Endothelial cell of umbilical vein (primary cell): ENCODE results near the gene KIAA1217. TPM values are rescaled to one million over a fixed set of nuclear protein-coding genes. Genes with fewer than 3 reads are reported as not detected.

Experiments used
- BruUV-seq: library from RNA; stranded (reverse); fragments of 400-500 nt; replicated peaks from 2 replicates; lab custom pipeline; 2021; lab: Mats Ljungman, UMichigan
- CTCF ChIA-PET: fragments of 300-600, 350-600 bp; sonication (Branson Sonifier 250); formaldehyde crosslinking; loops from one replicate; lab custom pipeline; 2021; ENCODE audit warnings: antibody characterized with exemption, inconsistent platforms; lab: Charles Lee
- POLR2A ChIA-PET: fragments of 300-600, 350-600 bp; sonication (Branson Sonifier 250); formaldehyde crosslinking; loops from one replicate; lab custom pipeline; 2021; ENCODE audit warnings: antibody characterized with exemption, inconsistent platforms; lab: Charles Lee
- DNase-seq: peaks from one replicate; pipeline ENCODE4 v3.0.0-alpha.2; 2011; ENCODE audit warnings: low read depth, low spot score
- FAIRE-seq: peaks from 2 replicates; lab custom pipeline; 2011; peaks lifted over from hg19 to GRCh38; lab: Jason Lieb, UNC
- H2AFZ ChIP-seq: 2 replicates; pipeline ENCODE4 v1.6.0; 2012; ENCODE audit warnings: low read depth, low read length, control low read depth, inconsistent platforms
- H3K27ac ChIP-seq: 2 replicates; pipeline ENCODE4 v1.5.1; 2011; ENCODE audit warnings: low read depth, mild to moderate bottlenecking, control low read depth, low read length, moderate library complexity; ENCODE audit not compliant: insufficient read depth
- H3K27me3 ChIP-seq, 2 experiments: 2 replicates each; pipeline versions ENCODE4 v1.6.0 to v1.6.1; 2011; ENCODE audit warnings: low read length in 2 of 2, mixed read lengths in 1 of 2; ENCODE audit not compliant: control insufficient read depth in 2 of 2, insufficient read depth in 2 of 2
- H3K36me3 ChIP-seq, 2 experiments: 2 replicates in 1 of 2; 3 replicates in 1 of 2; pipeline ENCODE4 v1.5.1; 2011; ENCODE audit warnings: low read length in 2 of 2, mild to moderate bottlenecking in 1 of 2, moderate library complexity in 1 of 2; ENCODE audit not compliant: control insufficient read depth in 2 of 2, insufficient read depth in 2 of 2; ENCODE audit errors: extremely low read depth in 1 of 2
- H3K4me1 ChIP-seq: 3 replicates; pipeline ENCODE4 v1.5.1; 2011; ENCODE audit warnings: mild to moderate bottlenecking, low read length; ENCODE audit not compliant: control insufficient read depth, insufficient read depth; ENCODE audit errors: extremely low read depth
- H3K4me2 ChIP-seq: 2 replicates; pipeline ENCODE4 v1.6.1; 2011; ENCODE audit warnings: low read length, control low read depth, mixed read lengths; ENCODE audit not compliant: insufficient read depth
- H3K4me3 ChIP-seq, 3 experiments: fragments of 200-600 bp in 1 of 3; sonication (generic), shearing (Covaris generic) in 1 of 3; replicated peaks in 1 of 3; 2 replicates each; pipeline ENCODE4 v1.5.1; 2011 to 2016; ENCODE audit warnings: control low read depth in 3 of 3, low read length in 3 of 3, mild to moderate bottlenecking in 2 of 3, inconsistent platforms in 1 of 3, low read depth in 1 of 3, moderate library complexity in 1 of 3; ENCODE audit not compliant: insufficient read depth in 1 of 3
- H3K79me2 ChIP-seq: 2 replicates; pipeline ENCODE4 v1.6.0; 2012; ENCODE audit warnings: low read length, inconsistent platforms; ENCODE audit not compliant: control insufficient read depth, insufficient read depth
- H3K9ac ChIP-seq: replicated peaks from 2 replicates; pipeline ENCODE3; 2011; ENCODE audit warnings: low read length, control low read depth; ENCODE audit not compliant: insufficient read depth; ENCODE audit errors: extremely low read depth
- H3K9me1 ChIP-seq: replicated peaks from 3 replicates; pipeline ENCODE4 v1.6.0; 2011; ENCODE audit warnings: mild to moderate bottlenecking, low read length; ENCODE audit not compliant: control insufficient read depth, insufficient read depth; ENCODE audit errors: extremely low read depth
- H3K9me3 ChIP-seq: replicated peaks from 2 replicates; pipeline ENCODE4 v1.5.1; 2012; ENCODE audit warnings: low read length, inconsistent platforms; ENCODE audit not compliant: control insufficient read depth, insufficient read depth
- H4K20me1 ChIP-seq: replicated peaks from 2 replicates; pipeline ENCODE3; 2011; ENCODE audit warnings: mild to moderate bottlenecking, low read length; ENCODE audit not compliant: control insufficient read depth, insufficient read depth; ENCODE audit errors: extremely low read depth
- EZH2 ChIP-seq: IDR thresholded peaks from 2 replicates; pipeline ENCODE4 v1.6.1; 2012; ENCODE audit warnings: borderline replicate concordance, low read depth, mild to moderate bottlenecking, moderate library complexity, low read length, inconsistent platforms; ENCODE audit not compliant: severe bottlenecking
- FOS ChIP-seq: IDR thresholded peaks from 2 replicates; pipeline ENCODE4 v1.6.1; 2011; ENCODE audit warnings: mild to moderate bottlenecking, low read length, moderate library complexity, borderline replicate concordance; ENCODE audit not compliant: insufficient read depth
- GATA2 ChIP-seq: IDR thresholded peaks from 2 replicates; pipeline ENCODE4 v1.7.0; 2011; ENCODE audit warnings: low read depth, mild to moderate bottlenecking, moderate library complexity, mixed read lengths, low read length; ENCODE audit not compliant: insufficient read length, insufficient read depth
- JUN ChIP-seq: IDR thresholded peaks from 2 replicates; pipeline ENCODE4 v1.6.1; 2011; ENCODE audit warnings: borderline replicate concordance, low read depth; ENCODE audit not compliant: insufficient read length, insufficient read depth
- MYC ChIP-seq: IDR thresholded peaks from one replicate; pipeline ENCODE4 v1.6.1; 2011; ENCODE audit warnings: mild to moderate bottlenecking, low read depth, low read length
- POLR2A ChIP-seq: IDR thresholded peaks from 2 replicates; pipeline ENCODE4 v1.6.1; 2012; ENCODE audit warnings: low read depth, mild to moderate bottlenecking, control low read depth, low read length
- POLR2AphosphoS5 ChIP-seq: IDR thresholded peaks from 2 replicates; pipeline ENCODE4 v1.6.1; 2012; ENCODE audit warnings: low read depth, mild to moderate bottlenecking, control low read depth, low read length, moderate library complexity; ENCODE audit not compliant: insufficient read depth
- dilution Hi-C: fragments of 300-500 bp; cut with MboI; formaldehyde crosslinking; loops from one replicate; pipeline ENCODE4 v1.15.0; 2019; ENCODE audit warnings: low sequenced_read_pairs; ENCODE audit not compliant: extremely low pct_ligation_motif_present
- intact Hi-C: fragments of 100-400 bp; cut with micrococcal nuclease; formaldehyde crosslinking; loops from one replicate; pipeline ENCODE4 v1.10.0; 2022
- polyA plus RNA-seq, 4 experiments: library from polyadenylated mRNA; depleted of rRNA in 3 of 4; stranded (reverse) in 3 of 4; unstranded in 1 of 4; fragments of >200 nt; gene quantifications; 2 replicates each; pipeline versions ENCODE4 v1.2.1 to v1.2.3, GENCODE V29; 2011 to 2012; ENCODE audit warnings: missing spikeins in 1 of 4
- total RNA-seq: library from RNA; stranded (reverse); gene quantifications from 2 replicates; pipeline ENCODE4 v1.2.3, GENCODE V29; 2021
- TF ChIP-seq, protein P1 (sequence below): IDR thresholded peaks from 2 replicates; pipeline ENCODE4 v1.6.1; 2011; ENCODE audit not compliant: insufficient read depth, insufficient read length
- TF ChIP-seq, protein P2 (sequence below), 2 donors: IDR thresholded peaks; 1 replicate in 1 of 2; 2 replicates in 1 of 2; pipeline ENCODE4 v1.5.1; 2011; ENCODE audit warnings: low read length in 2 of 2, mild to moderate bottlenecking in 2 of 2, moderate library complexity in 2 of 2, control low read depth in 1 of 2, inconsistent platforms in 1 of 2, low read depth in 1 of 2; ENCODE audit not compliant: insufficient read depth in 1 of 2; ENCODE audit errors: extremely low read depth in 1 of 2

KIAA1217 gene
- total and polyA plus RNA-seq, 2 donors (not counting 3 experiments of a cell fraction or from before 2014, with no cell fraction given) = 0.83 to 10.3 TPM

DNA sequence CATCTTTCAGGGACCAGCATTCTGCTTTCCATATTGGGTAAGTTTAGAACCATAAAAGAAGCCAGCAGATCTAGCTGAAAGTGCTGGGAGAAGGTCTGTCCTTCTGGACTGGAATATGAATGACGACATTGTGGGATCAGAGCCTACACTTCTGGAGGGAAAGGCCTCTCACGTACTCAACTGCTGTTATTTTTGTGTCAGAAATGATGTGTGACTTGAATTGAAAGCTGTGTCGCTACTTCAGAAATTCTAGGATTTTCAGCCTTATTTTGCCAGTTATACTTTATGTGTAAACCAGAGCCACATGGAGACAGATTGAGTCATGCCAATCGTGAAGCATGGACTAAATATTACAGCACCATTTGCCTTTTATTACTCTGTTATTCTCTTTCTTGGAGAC lies 231.0 kb downstream of the KIAA1217 start:
- Histone ChIP-seq H3K9me3 (no peaks in the 10 kb centered on the region), H3K4me2 (no peak overlapping the region), H2AFZ (no peak overlapping the region), H4K20me1 (no peaks in the 10 kb centered on the region), H3K4me3 (no peak overlapping the region), H3K9ac (no peak overlapping the region), H3K4me1 (no peaks in the 10 kb centered on the region), H3K9me1 (no peaks in the 10 kb centered on the region), H3K27ac (no peak overlapping the region), H3K36me3 (no peaks in the 10 kb centered on the region), H3K27me3 (no peaks in the 10 kb centered on the region), H3K79me2 (no peaks in the 10 kb centered on the region)
- DNase-seq (no peak), FAIRE-seq (no peak)
- ChIA-PET POLR2A (no interaction called here), CTCF (no interaction called here)
- TF ChIP-seq MYC = no peak
- TF ChIP-seq, protein P1, sequence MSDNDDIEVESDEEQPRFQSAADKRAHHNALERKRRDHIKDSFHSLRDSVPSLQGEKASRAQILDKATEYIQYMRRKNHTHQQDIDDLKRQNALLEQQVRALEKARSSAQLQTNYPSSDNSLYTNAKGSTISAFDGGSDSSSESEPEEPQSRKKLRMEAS = no peak
- TF ChIP-seq JUN = no peak
- intact Hi-C loops (no loop called here), dilution Hi-C loops (no loop called here)
- BruUV-seq = no TSS peak

DNA sequence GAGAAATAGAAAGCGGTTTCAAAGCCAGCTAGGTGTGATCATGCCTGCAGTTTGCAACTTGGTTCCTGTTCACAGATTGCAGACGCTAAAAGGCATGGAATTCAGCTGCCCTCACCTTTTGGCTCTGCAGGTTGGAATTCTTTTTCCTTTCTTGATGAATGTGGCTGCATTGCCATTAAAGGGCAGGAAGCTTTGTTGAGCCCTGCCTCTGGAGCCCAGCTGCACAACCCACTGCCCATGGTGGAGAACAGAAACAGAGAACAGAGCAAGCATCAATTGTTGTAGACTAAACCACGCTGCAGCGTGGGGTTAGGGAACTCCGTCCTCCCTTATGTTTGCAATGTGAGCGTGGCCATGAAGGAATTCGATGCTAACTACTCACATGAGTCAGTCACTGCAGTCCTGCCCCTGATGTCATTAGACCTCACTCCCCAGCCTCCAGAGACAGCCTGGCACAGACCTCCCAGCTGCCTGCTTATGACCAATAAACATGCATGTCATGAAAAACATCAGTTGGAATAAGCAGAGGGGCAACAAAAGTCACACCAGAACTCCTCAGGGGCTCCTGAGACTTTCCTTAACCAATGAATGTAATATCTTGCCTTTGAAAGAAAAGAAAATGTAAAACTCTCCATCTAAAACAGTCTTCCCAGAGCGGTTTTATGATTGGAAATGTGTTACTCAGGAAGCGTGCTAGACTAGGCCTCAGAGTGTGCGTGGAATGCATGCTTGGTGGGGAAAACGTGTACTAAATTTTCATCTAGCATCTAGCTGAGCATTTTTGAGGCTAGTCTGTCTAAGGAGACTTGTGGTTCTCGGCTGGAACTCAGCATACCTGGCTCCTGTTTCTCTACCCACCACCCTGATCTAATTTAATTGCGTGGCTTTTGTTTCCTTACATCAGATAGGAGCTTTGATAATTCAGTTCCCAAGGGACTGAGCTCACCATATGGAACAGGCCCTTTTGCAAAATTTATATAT lies 232.2 kb downstream of the KIAA1217 start:
- FAIRE-seq (no peak), DNase-seq (no peak)
- no peaks in the 10 kb centered on the region for H4K20me1 ChIP-seq
- H3K4me1 ChIP-seq = no peaks in the 10 kb centered on the region
- POLR2A ChIA-PET = no interaction called here
- H3K27ac ChIP-seq = no peak overlapping the region
- TF ChIP-seq EZH2 = no peak
- TF ChIP-seq FOS = no peak
- TF ChIP-seq, protein P2, sequence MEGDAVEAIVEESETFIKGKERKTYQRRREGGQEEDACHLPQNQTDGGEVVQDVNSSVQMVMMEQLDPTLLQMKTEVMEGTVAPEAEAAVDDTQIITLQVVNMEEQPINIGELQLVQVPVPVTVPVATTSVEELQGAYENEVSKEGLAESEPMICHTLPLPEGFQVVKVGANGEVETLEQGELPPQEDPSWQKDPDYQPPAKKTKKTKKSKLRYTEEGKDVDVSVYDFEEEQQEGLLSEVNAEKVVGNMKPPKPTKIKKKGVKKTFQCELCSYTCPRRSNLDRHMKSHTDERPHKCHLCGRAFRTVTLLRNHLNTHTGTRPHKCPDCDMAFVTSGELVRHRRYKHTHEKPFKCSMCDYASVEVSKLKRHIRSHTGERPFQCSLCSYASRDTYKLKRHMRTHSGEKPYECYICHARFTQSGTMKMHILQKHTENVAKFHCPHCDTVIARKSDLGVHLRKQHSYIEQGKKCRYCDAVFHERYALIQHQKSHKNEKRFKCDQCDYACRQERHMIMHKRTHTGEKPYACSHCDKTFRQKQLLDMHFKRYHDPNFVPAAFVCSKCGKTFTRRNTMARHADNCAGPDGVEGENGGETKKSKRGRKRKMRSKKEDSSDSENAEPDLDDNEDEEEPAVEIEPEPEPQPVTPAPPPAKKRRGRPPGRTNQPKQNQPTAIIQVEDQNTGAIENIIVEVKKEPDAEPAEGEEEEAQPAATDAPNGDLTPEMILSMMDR (IDR thresholded peaks at IDR 0.05; ENCODE audit: extremely low read depth in 1 of 2, insufficient read depth in 1 of 2, low read depth in 1 of 2, low read length in 2 of 2) = no peak
- TF ChIP-seq MYC = no peak
- TF ChIP-seq GATA2 = no peak
- TF ChIP-seq POLR2A = no peak
- TF ChIP-seq, protein P1 = no peak
- TF ChIP-seq JUN = no peak
- no peak for TF ChIP-seq POLR2AphosphoS5
- no peak overlapping the region for H3K4me2 ChIP-seq
- no peaks in the 10 kb centered on the region for H3K27me3 ChIP-seq
- H2AFZ ChIP-seq = no peak overlapping the region
- no peak overlapping the region for H3K4me3 ChIP-seq
- no peaks in the 10 kb centered on the region for H3K79me2 ChIP-seq
- intact Hi-C loops (no loop called here), dilution Hi-C loops (no loop called here)
- no peaks in the 10 kb centered on the region for H3K36me3 ChIP-seq
- no TSS peak for BruUV-seq
- H3K9me3 ChIP-seq = no peaks in the 10 kb centered on the region
- H3K9ac ChIP-seq = no peak overlapping the region
- no peaks in the 10 kb centered on the region for H3K9me1 ChIP-seq
- CTCF ChIA-PET = no interaction called here
